COLO668 (cell line): ENCODE data around the gene DEFB128.
A peak's percentile ranks its signal among the peaks of the same experiment; 100 is the strongest.
"Not testable (repeated sequence)": the region's sequence is repeated elsewhere in the genome, so short reads cannot be mapped to it uniquely, and the experiment has no call there.

Experiments
- DNase-seq: peaks from one replicate; lab custom pipeline; 2025; ENCODE audit not compliant: unreplicated experiment; lab: John Stamatoyannopoulos, UW

DEFB128 gene

GRCh38 chr20:189611-190010 lies at the start of gene DEFB128:
Gene DEFB128 (minus strand): TSS chr20:189711. CDS start chr20:189623, 88 bp downstream.
- DNase-seq: no peak

- no peak for DNase-seq
These were observed 48.4 kb upstream of the DEFB128 start for GRCh38 chr20:237929-238328.

GRCh38 chr20:237489-237888 lies 48.0 kb upstream of the DEFB128 start:
- DNase-seq: no peak

GRCh38 chr20:235891-236290 lies 46.4 kb upstream of the DEFB128 start:
- DNase-seq: no peak

- DNase-seq: no peak
These were observed 38.1 kb upstream of the DEFB128 start for GRCh38 chr20:227439-228105.

GRCh38 chr20:226958-227357 lies 37.4 kb upstream of the DEFB128 start, which contains the start of gene DEFB129:
Gene DEFB129 (plus strand): TSS chr20:227258. CDS start chr20:227289, 31 bp downstream.
- no peak for DNase-seq

GRCh38 chr20:225879-226278 lies 36.4 kb upstream of the DEFB128 start:
- DNase-seq: not testable (repeated sequence)

- DNase-seq: no peak
These were observed 31.8 kb upstream of the DEFB128 start for GRCh38 chr20:221258-221830.

GRCh38 chr20:219290-220115 lies 30.0 kb upstream of the DEFB128 start:
- no peak for DNase-seq

GRCh38 chr20:217266-217665 lies 27.8 kb upstream of the DEFB128 start:
- DNase-seq: no peak

- DNase-seq: no peak
These were observed 26.3 kb upstream of the DEFB128 start for GRCh38 chr20:215796-216195.

- DNase-seq: no peak
These were observed 24.9 kb upstream of the DEFB128 start for GRCh38 chr20:214383-214782.

- no peak for DNase-seq
These were observed 21.4 kb upstream of the DEFB128 start for GRCh38 chr20:210809-211502.

- peak; percentile 8 for DNase-seq
These were observed 19.5 kb upstream of the DEFB128 start for GRCh38 chr20:208942-209566.

GRCh38 chr20:203630-204029 lies 14.1 kb upstream of the DEFB128 start:
- not testable (repeated sequence) for DNase-seq

GRCh38 chr20:199996-200395 lies 10.5 kb upstream of the DEFB128 start:
- DNase-seq: no peak

- no peak for DNase-seq
These were observed 8.7 kb upstream of the DEFB128 start for GRCh38 chr20:198225-198624.

- no peak for DNase-seq
These were observed 1.8 kb downstream of the DEFB128 start for GRCh38 chr20:187733-188132.

GRCh38 chr20:184288-184687 lies 5.2 kb downstream of the DEFB128 start:
- no peak for DNase-seq

GRCh38 chr20:168876-169275 lies 20.6 kb downstream of the DEFB128 start:
- DNase-seq: no peak

- no peak for DNase-seq
These were observed 24.9 kb downstream of the DEFB128 start for GRCh38 chr20:164618-165017.
